ENCODE data around the gene KRT4.

The KRT4 gene

DNA sequence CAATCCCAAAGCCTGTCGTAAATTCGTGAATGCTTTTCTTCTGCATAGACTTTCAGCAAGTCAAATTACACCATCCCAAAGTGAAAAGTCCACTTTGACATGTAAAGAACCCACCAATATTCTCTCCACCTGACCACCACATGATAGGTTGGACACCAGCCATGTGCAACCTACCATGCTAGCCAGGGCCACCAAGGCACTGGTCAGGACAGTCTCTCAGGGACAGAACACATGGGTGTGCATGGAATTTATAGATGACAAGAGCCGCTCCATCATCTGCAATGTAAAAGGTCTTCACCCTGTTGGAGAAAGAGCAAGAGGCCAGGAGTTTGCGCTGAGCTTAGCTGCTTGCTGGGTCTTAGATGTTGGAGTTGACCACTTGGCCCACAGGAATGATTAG is 31.4 kb downstream of the KRT4 start:
- no peak overlapping the region for H3K27ac ChIP-seq (ENCODE audit: low read depth, low read length)
- H3K9me2 ChIP-seq (replicated peaks; ENCODE audit: control insufficient read depth, low read length) = no peaks in the 10 kb centered on the region
- no peak overlapping the region for H3K4me2 ChIP-seq (ENCODE audit: low read length)
- no peaks in the 10 kb centered on the region for H3K9me3 ChIP-seq (ENCODE audit: control insufficient read depth, insufficient read depth, low read length)
- H3K4me1 ChIP-seq (ENCODE audit: control insufficient read depth, low read length) = no peaks in the 10 kb centered on the region
- H3K4me3 ChIP-seq (ENCODE audit: low read length) = no peak overlapping the region
- TF ChIP-seq EZH2phosphoT487 (IDR thresholded peaks at IDR 0.05; ENCODE audit: borderline replicate concordance, low read length) = no peak
- no peak for TF ChIP-seq CTCF (IDR thresholded peaks at IDR 0.05; ENCODE audit: low read depth, low read length, poor library complexity, severe bottlenecking)
- H3K27me3 ChIP-seq (ENCODE audit: control insufficient read depth, low read length) = peaks cover 8% of the 10 kb centered on the region
- no peaks in the 10 kb centered on the region for H3F3A ChIP-seq (ENCODE audit: control insufficient read depth, insufficient read depth)
- H3K36me3 ChIP-seq (ENCODE audit: control insufficient read depth, low read length) = no peaks in the 10 kb centered on the region
- no peaks in the 10 kb centered on the region for H3K79me2 ChIP-seq (ENCODE audit: control insufficient read depth, low read length)
- H4K20me1 ChIP-seq (ENCODE audit: control insufficient read depth, insufficient read depth, low read depth, low read length) = no peaks in the 10 kb centered on the region

DNA sequence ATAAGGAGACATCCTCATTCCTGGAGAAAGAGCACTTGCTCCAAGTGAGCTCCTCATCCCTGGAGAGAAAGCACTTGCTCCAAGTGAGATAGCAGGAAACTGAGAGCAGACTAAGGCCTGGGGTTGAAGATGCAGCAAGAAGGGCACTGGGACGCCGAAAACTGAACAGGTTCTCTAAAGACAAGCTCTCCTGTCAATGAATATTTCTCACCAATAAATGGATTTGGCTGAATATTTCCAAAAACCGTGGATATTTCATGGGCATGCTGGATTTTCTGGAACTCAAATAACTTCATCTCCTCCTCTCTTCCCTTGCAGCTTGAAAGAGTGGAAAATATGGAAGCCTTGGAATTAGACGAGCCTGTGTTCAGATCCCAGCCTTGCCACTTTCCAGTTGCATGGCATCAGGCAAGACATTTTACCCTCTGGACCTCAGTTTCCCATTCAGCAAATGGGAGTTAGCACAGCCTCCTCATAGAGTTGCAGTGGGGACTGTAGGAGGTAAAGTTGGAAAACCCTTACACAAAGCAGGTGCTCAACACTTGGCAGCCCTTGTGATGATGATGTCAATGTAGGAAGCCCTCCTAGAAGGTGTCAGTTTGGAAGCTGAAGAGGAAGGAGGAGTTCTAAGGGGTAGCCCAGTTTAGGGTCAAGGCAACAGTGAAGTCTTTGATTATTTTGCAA is 32.4 kb downstream of the KRT4 start:
- Histone ChIP-seq H3K9me2 (replicated peaks; ENCODE audit: control insufficient read depth, low read length) (no peaks in the 10 kb centered on the region), H3K79me2 (ENCODE audit: control insufficient read depth, low read length) (no peaks in the 10 kb centered on the region), H4K20me1 (ENCODE audit: control insufficient read depth, insufficient read depth, low read depth, low read length) (no peaks in the 10 kb centered on the region), H3K9me3 (ENCODE audit: control insufficient read depth, insufficient read depth, low read length) (no peaks in the 10 kb centered on the region), H3K27ac (ENCODE audit: low read depth, low read length) (no peak overlapping the region), H3K4me3 (ENCODE audit: low read length) (no peak overlapping the region), H3K4me1 (ENCODE audit: control insufficient read depth, low read length) (no peaks in the 10 kb centered on the region), H3K36me3 (ENCODE audit: control insufficient read depth, low read length) (no peaks in the 10 kb centered on the region), H3K27me3 (ENCODE audit: control insufficient read depth, low read length) (peaks cover 8% of the 10 kb centered on the region), H3K4me2 (ENCODE audit: low read length) (no peak overlapping the region), H3F3A (ENCODE audit: control insufficient read depth, insufficient read depth) (no peaks in the 10 kb centered on the region)
- no peak for TF ChIP-seq EZH2phosphoT487 (IDR thresholded peaks at IDR 0.05; ENCODE audit: borderline replicate concordance, low read length)
- TF ChIP-seq CTCF (IDR thresholded peaks at IDR 0.05; ENCODE audit: low read depth, low read length, poor library complexity, severe bottlenecking) = no peak

- H3K36me3 ChIP-seq (ENCODE audit: control insufficient read depth, low read length) = no peaks in the 10 kb centered on the region
- no peaks in the 10 kb centered on the region for H3K79me2 ChIP-seq (ENCODE audit: control insufficient read depth, low read length)
- no peak overlapping the region for H3K4me2 ChIP-seq (ENCODE audit: low read length)
- no peaks in the 10 kb centered on the region for H3K9me2 ChIP-seq (replicated peaks; ENCODE audit: control insufficient read depth, low read length)
- H4K20me1 ChIP-seq (ENCODE audit: control insufficient read depth, insufficient read depth, low read depth, low read length) = no peaks in the 10 kb centered on the region
- TF ChIP-seq EZH2phosphoT487 (IDR thresholded peaks at IDR 0.05; ENCODE audit: borderline replicate concordance, low read length) (no peak), CTCF (IDR thresholded peaks at IDR 0.05; ENCODE audit: low read depth, low read length, poor library complexity, severe bottlenecking) (no peak)
- no peaks in the 10 kb centered on the region for H3K4me1 ChIP-seq (ENCODE audit: control insufficient read depth, low read length)
- H3K4me3 ChIP-seq (ENCODE audit: low read length) = no peak overlapping the region
- H3K9me3 ChIP-seq (ENCODE audit: control insufficient read depth, insufficient read depth, low read length) = no peaks in the 10 kb centered on the region
- peaks cover 6% of the 10 kb centered on the region for H3K27me3 ChIP-seq (ENCODE audit: control insufficient read depth, low read length)
- H3F3A ChIP-seq (ENCODE audit: control insufficient read depth, insufficient read depth) = no peaks in the 10 kb centered on the region
- no peak overlapping the region for H3K27ac ChIP-seq (ENCODE audit: low read depth, low read length)
Measured at GRCh38 chr12:52779914-52780313, 34.0 kb downstream of the KRT4 start.
